ENCODE results near the gene TVP23A. TPM values are rescaled to one million over a fixed set of nuclear protein-coding genes. Genes with fewer than 3 reads are reported as not detected.
"Not testable (repeated sequence)": the region's sequence is repeated elsewhere in the genome, so short reads cannot be mapped to it uniquely, and the experiment has no call there.

Gene TVP23A
- total RNA-seq, 1 donor from 2014 or later: 2.6 TPM

DNA sequence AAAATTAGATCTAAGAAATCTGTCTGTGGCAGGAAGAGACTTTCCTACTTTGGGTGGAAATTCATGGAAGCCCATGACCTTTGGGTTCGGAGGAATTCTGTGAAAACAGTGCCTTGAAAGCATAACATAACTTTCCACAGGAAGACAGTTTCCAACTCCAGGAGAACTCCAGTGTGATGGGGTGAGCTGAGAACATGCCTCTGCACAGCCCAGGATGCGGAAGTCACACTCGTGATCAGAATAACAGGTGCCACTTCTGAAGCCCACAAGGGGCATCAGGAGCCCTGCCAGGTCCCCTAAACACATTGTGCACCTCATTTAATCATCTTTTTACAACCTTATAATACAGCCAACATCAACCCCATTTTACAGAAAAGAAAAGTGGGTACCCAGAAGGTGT, 9.7 kb downstream of the TVP23A start:
- Histone ChIP-seq H3K9me3 (ENCODE audit: control insufficient read depth in 3 of 3, low read length in 3 of 3) (no peaks in the 10 kb centered on the region), H3K9ac (ENCODE audit: low read depth in 1 of 3, low read length in 3 of 3) (no peak overlapping the region), H3K27ac (ENCODE audit: low read depth, low read length) (no peak overlapping the region), H3K4me3 (ENCODE audit: low read length in 3 of 3) (no peak overlapping the region), H3K4me1 (ENCODE audit: control insufficient read depth in 3 of 3, insufficient read depth in 3 of 3, low read length in 3 of 3) (no peaks in the 10 kb centered on the region), H3K27me3 (ENCODE audit: control insufficient read depth in 3 of 3, insufficient read depth in 3 of 3, low read length in 3 of 3) (no peaks in the 10 kb centered on the region), H3K36me3 (ENCODE audit: control insufficient read depth in 3 of 3, insufficient read depth in 3 of 3, low read length in 3 of 3) (no peaks in the 10 kb centered on the region)

DNA sequence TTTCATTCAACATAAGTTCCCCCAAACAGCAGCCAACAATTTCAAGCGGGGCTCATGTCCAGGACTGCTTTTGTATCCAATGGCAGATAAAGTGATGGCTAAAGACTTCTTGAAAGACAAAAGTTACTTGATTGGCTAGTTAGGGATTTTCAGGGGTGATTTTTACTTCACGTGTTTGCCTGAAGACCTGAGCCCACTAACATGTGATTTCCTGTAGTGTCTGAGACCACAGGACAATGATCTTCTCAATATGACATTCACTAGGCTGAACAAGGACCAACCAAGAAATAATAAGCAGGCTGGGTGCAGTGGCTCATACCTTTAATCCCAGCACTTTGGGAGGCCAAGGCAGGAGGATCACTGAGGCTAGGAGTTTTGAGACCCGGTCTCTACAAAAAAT, 10.4 kb downstream of the TVP23A start:
- Histone ChIP-seq H3K4me3 (ENCODE audit: low read length in 3 of 3) (no peak overlapping the region), H3K27me3 (ENCODE audit: control insufficient read depth in 3 of 3, insufficient read depth in 3 of 3, low read length in 3 of 3) (no peaks in the 10 kb centered on the region), H3K27ac (ENCODE audit: low read depth, low read length) (no peak overlapping the region), H3K36me3 (ENCODE audit: control insufficient read depth in 3 of 3, insufficient read depth in 3 of 3, low read length in 3 of 3) (no peaks in the 10 kb centered on the region), H3K9ac (ENCODE audit: low read depth in 1 of 3, low read length in 3 of 3) (no peak overlapping the region), H3K9me3 (ENCODE audit: control insufficient read depth in 3 of 3, low read length in 3 of 3) (no peaks in the 10 kb centered on the region), H3K4me1 (ENCODE audit: control insufficient read depth in 3 of 3, insufficient read depth in 3 of 3, low read length in 3 of 3) (no peaks in the 10 kb centered on the region)

DNA sequence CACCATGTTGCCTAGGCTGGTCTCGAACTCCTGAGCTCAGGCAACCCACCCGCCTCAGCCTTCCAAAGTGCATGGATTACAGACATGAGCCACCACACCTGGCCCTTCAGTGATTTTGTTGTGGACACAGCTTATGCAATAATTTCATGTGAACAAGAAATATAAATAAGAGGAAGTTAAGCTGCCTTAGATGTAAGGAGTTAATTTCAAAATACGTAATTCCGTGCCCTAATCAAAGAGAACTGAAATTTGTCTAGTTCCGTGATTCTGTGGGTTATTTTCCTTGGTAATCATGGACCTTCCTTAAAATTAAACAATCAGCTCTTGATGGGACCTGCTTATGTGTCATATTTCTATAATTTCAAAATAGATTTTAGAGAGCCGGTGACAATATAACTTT, 11.9 kb downstream of the TVP23A start:
- Histone ChIP-seq H3K27ac (ENCODE audit: low read depth, low read length) (no peak overlapping the region), H3K9ac (ENCODE audit: low read depth in 1 of 3, low read length in 3 of 3) (no peak overlapping the region), H3K27me3 (ENCODE audit: control insufficient read depth in 3 of 3, insufficient read depth in 3 of 3, low read length in 3 of 3) (no peaks in the 10 kb centered on the region), H3K36me3 (ENCODE audit: control insufficient read depth in 3 of 3, insufficient read depth in 3 of 3, low read length in 3 of 3) (no peaks in the 10 kb centered on the region), H3K9me3 (ENCODE audit: control insufficient read depth in 3 of 3, low read length in 3 of 3) (no peaks in the 10 kb centered on the region), H3K4me1 (ENCODE audit: control insufficient read depth in 3 of 3, insufficient read depth in 3 of 3, low read length in 3 of 3) (no peaks in the 10 kb centered on the region), H3K4me3 (ENCODE audit: low read length in 3 of 3) (no peak overlapping the region)

DNA sequence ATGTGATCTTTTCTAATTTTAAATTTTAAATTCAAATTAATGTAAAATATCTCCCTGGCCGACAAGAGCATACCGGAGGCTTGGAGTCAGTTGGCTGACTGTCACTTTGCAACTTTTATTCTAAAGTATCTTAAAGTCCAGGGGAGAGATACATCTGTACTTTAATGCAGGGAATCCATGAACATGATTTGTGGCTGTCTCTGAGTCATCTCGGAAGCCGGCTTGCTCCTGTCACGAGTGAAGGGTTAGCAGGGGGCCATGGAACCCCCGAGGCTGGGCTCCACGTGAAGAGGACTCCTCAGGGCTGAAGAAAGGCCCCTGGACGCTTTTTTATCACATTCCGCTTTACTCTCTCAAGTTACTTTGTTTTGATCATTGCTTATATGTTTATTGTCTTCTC, 13.3 kb downstream of the TVP23A start:
- Histone ChIP-seq H3K4me3 (ENCODE audit: low read length in 3 of 3) (no peak overlapping the region), H3K9ac (ENCODE audit: low read depth in 1 of 3, low read length in 3 of 3) (no peak overlapping the region), H3K27ac (ENCODE audit: low read depth, low read length) (no peak overlapping the region), H3K9me3 (ENCODE audit: control insufficient read depth in 3 of 3, low read length in 3 of 3) (no peaks in the 10 kb centered on the region), H3K4me1 (ENCODE audit: control insufficient read depth in 3 of 3, insufficient read depth in 3 of 3, low read length in 3 of 3) (no peaks in the 10 kb centered on the region), H3K36me3 (ENCODE audit: control insufficient read depth in 3 of 3, insufficient read depth in 3 of 3, low read length in 3 of 3) (no peaks in the 10 kb centered on the region), H3K27me3 (ENCODE audit: control insufficient read depth in 3 of 3, insufficient read depth in 3 of 3, low read length in 3 of 3) (no peaks in the 10 kb centered on the region)

DNA sequence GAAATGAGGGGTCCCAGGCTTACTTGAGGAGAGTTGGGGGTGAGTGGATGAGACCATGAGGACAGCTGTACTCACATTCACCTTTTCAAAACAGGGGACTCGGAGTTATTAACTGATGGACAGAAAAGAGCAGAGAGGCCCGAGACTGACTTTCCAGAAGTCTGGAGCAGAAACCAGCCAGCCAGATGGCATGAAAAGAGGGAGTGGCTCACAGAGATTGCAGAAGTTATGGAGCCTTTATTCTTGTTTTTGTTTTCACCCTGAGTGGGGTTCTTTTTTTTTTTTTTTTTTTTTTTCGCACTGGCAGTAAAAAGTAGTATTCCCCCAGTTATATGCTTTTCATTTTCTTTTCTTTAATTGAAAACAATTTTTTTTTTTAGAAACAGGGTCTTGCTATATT, 18.9 kb downstream of the TVP23A start:
- no peaks in the 10 kb centered on the region for H3K27me3 ChIP-seq (ENCODE audit: control insufficient read depth in 3 of 3, insufficient read depth in 3 of 3, low read length in 3 of 3)
- no peaks in the 10 kb centered on the region for H3K4me1 ChIP-seq (ENCODE audit: control insufficient read depth in 3 of 3, insufficient read depth in 3 of 3, low read length in 3 of 3)
- peaks cover 0 to 2% (median 0%) of the 10 kb centered on the region in 3 donors for H3K9me3 ChIP-seq (ENCODE audit: control insufficient read depth in 3 of 3, low read length in 3 of 3)
- no peak overlapping the region for H3K27ac ChIP-seq (ENCODE audit: low read depth, low read length)
- no peak overlapping the region for H3K4me3 ChIP-seq (ENCODE audit: low read length in 3 of 3)
- H3K9ac ChIP-seq (ENCODE audit: low read depth in 1 of 3, low read length in 3 of 3): no peak overlapping the region
- no peaks in the 10 kb centered on the region for H3K36me3 ChIP-seq (ENCODE audit: control insufficient read depth in 3 of 3, insufficient read depth in 3 of 3, low read length in 3 of 3)

DNA sequence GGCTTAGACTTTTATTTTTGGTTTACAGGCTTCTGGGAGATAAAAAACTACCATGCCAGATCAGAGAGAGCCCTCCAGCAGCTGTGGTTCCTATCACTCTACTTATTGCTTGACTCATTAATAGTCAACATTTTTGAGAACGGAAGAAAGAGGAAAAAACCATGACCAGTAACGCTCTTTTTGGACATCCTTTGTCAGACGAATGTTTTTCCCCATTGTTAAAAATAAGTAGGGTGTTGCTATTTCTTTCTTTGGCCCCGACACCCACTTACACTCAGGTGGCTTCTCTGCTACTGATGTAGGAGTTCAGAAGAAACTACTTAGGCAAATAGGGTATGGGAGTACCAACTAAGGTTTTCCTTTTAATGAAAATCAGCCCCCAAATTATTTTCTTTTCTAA, 27.5 kb downstream of the TVP23A start:
- Histone ChIP-seq H3K9me3 (ENCODE audit: control insufficient read depth in 3 of 3, low read length in 3 of 3) (no peaks in the 10 kb centered on the region), H3K36me3 (ENCODE audit: control insufficient read depth in 3 of 3, insufficient read depth in 3 of 3, low read length in 3 of 3) (no peaks in the 10 kb centered on the region), H3K4me1 (ENCODE audit: control insufficient read depth in 3 of 3, insufficient read depth in 3 of 3, low read length in 3 of 3) (no peaks in the 10 kb centered on the region), H3K27me3 (ENCODE audit: control insufficient read depth in 3 of 3, insufficient read depth in 3 of 3, low read length in 3 of 3) (no peaks in the 10 kb centered on the region), H3K27ac (ENCODE audit: low read depth, low read length) (no peak overlapping the region), H3K9ac (ENCODE audit: low read depth in 1 of 3, low read length in 3 of 3) (no peak overlapping the region), H3K4me3 (ENCODE audit: low read length in 3 of 3) (no peak overlapping the region)

DNA sequence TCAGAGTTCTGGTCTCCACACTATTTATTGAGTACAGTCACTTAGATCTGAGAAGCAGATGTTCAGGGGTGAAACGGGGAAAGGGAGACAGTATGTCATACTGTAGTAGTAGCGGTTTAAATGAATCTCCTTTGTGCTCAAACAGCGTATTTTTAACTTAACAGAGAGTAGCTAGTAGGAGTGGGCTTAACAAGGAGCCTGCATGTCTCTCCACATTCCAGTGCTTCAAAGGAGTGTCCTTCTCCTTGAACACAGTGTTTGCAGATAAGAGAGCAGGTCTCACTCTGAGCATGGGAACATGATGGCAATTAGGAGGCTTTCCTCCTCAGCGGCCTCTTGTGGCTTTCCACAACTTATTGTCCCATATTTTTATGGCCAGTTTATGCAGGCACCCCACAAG, 30.0 kb downstream of the TVP23A start:
- not testable (repeated sequence) for H3K9me3 ChIP-seq (ENCODE audit: control insufficient read depth in 3 of 3, low read length in 3 of 3); H3K4me3 ChIP-seq (ENCODE audit: low read length in 3 of 3); H3K27me3 ChIP-seq (ENCODE audit: control insufficient read depth in 3 of 3, insufficient read depth in 3 of 3, low read length in 3 of 3); H3K36me3 ChIP-seq (ENCODE audit: control insufficient read depth in 3 of 3, insufficient read depth in 3 of 3, low read length in 3 of 3); H3K27ac ChIP-seq (ENCODE audit: low read depth, low read length); H3K4me1 ChIP-seq (ENCODE audit: control insufficient read depth in 3 of 3, insufficient read depth in 3 of 3, low read length in 3 of 3); H3K9ac ChIP-seq (ENCODE audit: low read depth in 1 of 3, low read length in 3 of 3)

DNA sequence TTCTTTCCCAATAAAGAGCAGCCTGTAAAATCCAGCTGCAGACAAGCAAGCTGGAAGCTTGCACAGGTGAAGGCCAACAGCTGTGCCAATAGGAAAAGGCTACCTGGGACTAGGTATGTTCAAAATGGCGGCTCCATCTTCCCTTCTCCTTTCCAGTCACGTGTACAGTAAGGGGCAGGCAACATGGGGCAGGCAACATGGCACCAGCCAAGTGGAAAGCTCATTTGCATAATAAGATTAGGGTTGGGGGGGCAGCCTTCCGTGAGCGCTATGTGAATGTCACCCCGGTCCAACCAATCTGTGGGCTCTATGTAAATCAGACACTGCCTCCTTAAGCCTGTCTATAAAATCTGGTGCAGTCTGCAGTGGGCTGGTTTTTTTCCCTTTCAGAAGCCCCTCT, 31.3 kb downstream of the TVP23A start:
- no peak overlapping the region for H3K27ac ChIP-seq (ENCODE audit: low read depth, low read length)
- no peaks in the 10 kb centered on the region for H3K4me1 ChIP-seq (ENCODE audit: control insufficient read depth in 3 of 3, insufficient read depth in 3 of 3, low read length in 3 of 3)
- no peaks in the 10 kb centered on the region for H3K9me3 ChIP-seq (ENCODE audit: control insufficient read depth in 3 of 3, low read length in 3 of 3)
- H3K27me3 ChIP-seq (ENCODE audit: control insufficient read depth in 3 of 3, insufficient read depth in 3 of 3, low read length in 3 of 3): no peaks in the 10 kb centered on the region
- no peak overlapping the region for H3K4me3 ChIP-seq (ENCODE audit: low read length in 3 of 3)
- H3K36me3 ChIP-seq (ENCODE audit: control insufficient read depth in 3 of 3, insufficient read depth in 3 of 3, low read length in 3 of 3): no peaks in the 10 kb centered on the region
- H3K9ac ChIP-seq (ENCODE audit: low read depth in 1 of 3, low read length in 3 of 3): no peak overlapping the region

DNA sequence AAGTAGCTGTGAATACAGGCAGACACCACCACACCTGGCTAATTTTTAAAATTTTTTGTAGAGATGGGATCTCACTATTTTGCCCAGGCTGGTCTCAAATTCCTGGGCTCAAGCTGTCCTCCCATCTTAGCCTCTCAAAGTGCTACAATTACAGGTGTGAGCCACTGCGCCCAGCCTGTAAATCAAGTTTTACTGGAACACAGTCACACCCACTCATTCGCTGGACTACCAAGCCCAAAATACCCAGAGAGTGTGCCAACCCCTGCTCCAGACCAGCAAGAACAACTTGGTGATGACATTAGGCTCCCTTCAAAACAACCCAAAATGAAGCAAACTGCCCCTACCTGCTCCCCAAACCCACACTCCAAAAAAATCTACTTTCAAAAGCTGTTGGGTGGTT, 36.0 kb downstream of the TVP23A start:
- H3K4me1 ChIP-seq (ENCODE audit: control insufficient read depth in 3 of 3, insufficient read depth in 3 of 3, low read length in 3 of 3): no peaks in the 10 kb centered on the region
- H3K4me3 ChIP-seq (ENCODE audit: low read length in 3 of 3): no peak overlapping the region
- H3K9ac ChIP-seq (ENCODE audit: low read depth in 1 of 3, low read length in 3 of 3): no peak overlapping the region
- no peak overlapping the region for H3K27ac ChIP-seq (ENCODE audit: low read depth, low read length)
- H3K27me3 ChIP-seq (ENCODE audit: control insufficient read depth in 3 of 3, insufficient read depth in 3 of 3, low read length in 3 of 3): no peaks in the 10 kb centered on the region
- H3K9me3 ChIP-seq (ENCODE audit: control insufficient read depth in 3 of 3, low read length in 3 of 3): no peaks in the 10 kb centered on the region
- no peaks in the 10 kb centered on the region for H3K36me3 ChIP-seq (ENCODE audit: control insufficient read depth in 3 of 3, insufficient read depth in 3 of 3, low read length in 3 of 3)

DNA sequence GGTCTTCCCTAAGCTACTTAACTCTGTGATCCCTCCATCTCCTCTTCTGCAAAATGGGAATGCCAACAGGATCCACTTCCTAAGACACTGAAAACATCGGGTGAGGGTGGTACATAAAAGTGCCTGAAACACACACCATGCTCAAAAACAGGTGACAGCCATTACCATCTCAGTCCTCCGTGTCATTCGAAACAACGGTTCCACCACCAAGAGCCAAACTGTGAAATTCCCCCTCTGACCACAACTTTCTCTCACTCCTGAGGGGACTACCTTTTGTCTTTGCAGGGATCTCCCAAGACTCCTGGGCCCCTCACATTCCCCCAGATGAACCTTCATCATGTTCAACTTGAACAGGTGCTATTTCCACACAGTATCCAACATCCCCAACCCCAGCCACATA, 38.0 kb downstream of the TVP23A start:
- Histone ChIP-seq H3K36me3 (ENCODE audit: control insufficient read depth in 3 of 3, insufficient read depth in 3 of 3, low read length in 3 of 3) (no peaks in the 10 kb centered on the region), H3K27ac (ENCODE audit: low read depth, low read length) (no peak overlapping the region), H3K27me3 (ENCODE audit: control insufficient read depth in 3 of 3, insufficient read depth in 3 of 3, low read length in 3 of 3) (no peaks in the 10 kb centered on the region), H3K4me3 (ENCODE audit: low read length in 3 of 3) (no peak overlapping the region), H3K9ac (ENCODE audit: low read depth in 1 of 3, low read length in 3 of 3) (no peak overlapping the region), H3K9me3 (ENCODE audit: control insufficient read depth in 3 of 3, low read length in 3 of 3) (no peaks in the 10 kb centered on the region), H3K4me1 (ENCODE audit: control insufficient read depth in 3 of 3, insufficient read depth in 3 of 3, low read length in 3 of 3) (no peaks in the 10 kb centered on the region)

DNA sequence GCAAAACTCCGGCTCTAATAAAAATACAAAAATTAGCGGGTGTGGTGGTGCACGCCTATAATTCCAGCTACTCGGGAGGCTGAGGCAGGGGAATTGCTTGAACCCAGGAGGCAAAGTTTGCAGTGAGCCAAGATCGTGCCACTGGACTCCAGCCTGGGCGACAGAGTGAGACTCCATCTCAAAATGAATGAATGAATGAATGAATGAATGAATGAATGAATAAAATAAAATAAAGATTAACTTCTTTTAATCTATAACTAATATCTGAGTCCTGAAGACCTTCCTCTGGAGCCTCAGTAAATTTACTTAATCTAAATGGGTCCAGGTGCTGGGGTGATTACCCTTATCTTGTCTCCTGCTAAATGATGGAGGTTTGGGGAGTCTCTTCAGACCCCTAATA, 38.7 kb downstream of the TVP23A start:
- H3K9ac ChIP-seq (ENCODE audit: low read depth in 1 of 3, low read length in 3 of 3); H3K36me3 ChIP-seq (ENCODE audit: control insufficient read depth in 3 of 3, insufficient read depth in 3 of 3, low read length in 3 of 3); H3K27ac ChIP-seq (ENCODE audit: low read depth, low read length); H3K4me3 ChIP-seq (ENCODE audit: low read length in 3 of 3); H3K4me1 ChIP-seq (ENCODE audit: control insufficient read depth in 3 of 3, insufficient read depth in 3 of 3, low read length in 3 of 3); H3K27me3 ChIP-seq (ENCODE audit: control insufficient read depth in 3 of 3, insufficient read depth in 3 of 3, low read length in 3 of 3); H3K9me3 ChIP-seq (ENCODE audit: control insufficient read depth in 3 of 3, low read length in 3 of 3): not testable (repeated sequence)

All from skeletal muscle tissue (tissue), 4 donors.